ENCODE measurements around the gene C1orf116. TPM values are rescaled to one million over a fixed set of nuclear protein-coding genes. Genes with fewer than 3 reads are reported as not detected.
A peak's percentile ranks its signal among the peaks of the same experiment; 100 is the strongest.

C1orf116 gene
- total RNA-seq, 1 experiment from 2014 or later = 2.4 TPM

GRCh38 chr1:206982216-206982615 lies 50.3 kb downstream of the C1orf116 start:
- peak; percentile 71 for ATAC-seq
- no peaks in the 10 kb centered on the region for H3K9me3 Mint-ChIP-seq
- H3K4me1 Mint-ChIP-seq = peaks cover 39% of the 10 kb centered on the region
- H3K27me3 Mint-ChIP-seq (ENCODE audit: low read depth) = peaks cover 43% of the 10 kb centered on the region
- H3K27ac Mint-ChIP-seq = no peak overlapping the region
- ChIA-PET POLR2A (interaction anchor here (1.1 kb wide), 1 partner anchor 347 kb away, joined by 4 read pairs; the partner anchor contains the start of gene DYRK3), CTCF (interaction anchor here (0.6 to 5.5 kb wide), 51 partner anchors 8 to 517 kb away, joined by 3 to 87 read pairs (median 4); partner anchors contain the start of genes C1orf116, DYRK3, FCAMR and PIGR)
- TF ChIP-seq CREB1 (CRISPR knock-in tag; IDR thresholded peaks at IDR 0.05) = no peak
- TF ChIP-seq NR1H2 (CRISPR knock-in tag; IDR thresholded peaks at IDR 0.05) = no peak
- no peak for TF ChIP-seq JAZF1 (CRISPR knock-in tag; IDR thresholded peaks at IDR 0.05)
- TF ChIP-seq, protein P1, sequence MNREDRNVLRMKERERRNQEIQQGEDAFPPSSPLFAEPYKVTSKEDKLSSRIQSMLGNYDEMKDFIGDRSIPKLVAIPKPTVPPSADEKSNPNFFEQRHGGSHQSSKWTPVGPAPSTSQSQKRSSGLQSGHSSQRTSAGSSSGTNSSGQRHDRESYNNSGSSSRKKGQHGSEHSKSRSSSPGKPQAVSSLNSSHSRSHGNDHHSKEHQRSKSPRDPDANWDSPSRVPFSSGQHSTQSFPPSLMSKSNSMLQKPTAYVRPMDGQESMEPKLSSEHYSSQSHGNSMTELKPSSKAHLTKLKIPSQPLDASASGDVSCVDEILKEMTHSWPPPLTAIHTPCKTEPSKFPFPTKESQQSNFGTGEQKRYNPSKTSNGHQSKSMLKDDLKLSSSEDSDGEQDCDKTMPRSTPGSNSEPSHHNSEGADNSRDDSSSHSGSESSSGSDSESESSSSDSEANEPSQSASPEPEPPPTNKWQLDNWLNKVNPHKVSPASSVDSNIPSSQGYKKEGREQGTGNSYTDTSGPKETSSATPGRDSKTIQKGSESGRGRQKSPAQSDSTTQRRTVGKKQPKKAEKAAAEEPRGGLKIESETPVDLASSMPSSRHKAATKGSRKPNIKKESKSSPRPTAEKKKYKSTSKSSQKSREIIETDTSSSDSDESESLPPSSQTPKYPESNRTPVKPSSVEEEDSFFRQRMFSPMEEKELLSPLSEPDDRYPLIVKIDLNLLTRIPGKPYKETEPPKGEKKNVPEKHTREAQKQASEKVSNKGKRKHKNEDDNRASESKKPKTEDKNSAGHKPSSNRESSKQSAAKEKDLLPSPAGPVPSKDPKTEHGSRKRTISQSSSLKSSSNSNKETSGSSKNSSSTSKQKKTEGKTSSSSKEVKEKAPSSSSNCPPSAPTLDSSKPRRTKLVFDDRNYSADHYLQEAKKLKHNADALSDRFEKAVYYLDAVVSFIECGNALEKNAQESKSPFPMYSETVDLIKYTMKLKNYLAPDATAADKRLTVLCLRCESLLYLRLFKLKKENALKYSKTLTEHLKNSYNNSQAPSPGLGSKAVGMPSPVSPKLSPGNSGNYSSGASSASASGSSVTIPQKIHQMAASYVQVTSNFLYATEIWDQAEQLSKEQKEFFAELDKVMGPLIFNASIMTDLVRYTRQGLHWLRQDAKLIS (CRISPR knock-in tag; IDR thresholded peaks at IDR 0.05; ENCODE audit: borderline replicate concordance) = no peak
- no peak for TF ChIP-seq IRF2 (CRISPR knock-in tag; IDR thresholded peaks at IDR 0.05; ENCODE audit: borderline replicate concordance, low read depth)
- TF ChIP-seq TEAD1 (CRISPR knock-in tag; IDR thresholded peaks at IDR 0.05) = no peak
- TF ChIP-seq USF1 (CRISPR knock-in tag; IDR thresholded peaks at IDR 0.05) = no peak
- TF ChIP-seq, protein P2, sequence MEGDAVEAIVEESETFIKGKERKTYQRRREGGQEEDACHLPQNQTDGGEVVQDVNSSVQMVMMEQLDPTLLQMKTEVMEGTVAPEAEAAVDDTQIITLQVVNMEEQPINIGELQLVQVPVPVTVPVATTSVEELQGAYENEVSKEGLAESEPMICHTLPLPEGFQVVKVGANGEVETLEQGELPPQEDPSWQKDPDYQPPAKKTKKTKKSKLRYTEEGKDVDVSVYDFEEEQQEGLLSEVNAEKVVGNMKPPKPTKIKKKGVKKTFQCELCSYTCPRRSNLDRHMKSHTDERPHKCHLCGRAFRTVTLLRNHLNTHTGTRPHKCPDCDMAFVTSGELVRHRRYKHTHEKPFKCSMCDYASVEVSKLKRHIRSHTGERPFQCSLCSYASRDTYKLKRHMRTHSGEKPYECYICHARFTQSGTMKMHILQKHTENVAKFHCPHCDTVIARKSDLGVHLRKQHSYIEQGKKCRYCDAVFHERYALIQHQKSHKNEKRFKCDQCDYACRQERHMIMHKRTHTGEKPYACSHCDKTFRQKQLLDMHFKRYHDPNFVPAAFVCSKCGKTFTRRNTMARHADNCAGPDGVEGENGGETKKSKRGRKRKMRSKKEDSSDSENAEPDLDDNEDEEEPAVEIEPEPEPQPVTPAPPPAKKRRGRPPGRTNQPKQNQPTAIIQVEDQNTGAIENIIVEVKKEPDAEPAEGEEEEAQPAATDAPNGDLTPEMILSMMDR (IDR thresholded peaks at IDR 0.05) = peak; percentile 21; the same call in 1 of the 2 replicates
- H3K36me3 Mint-ChIP-seq = no peaks in the 10 kb centered on the region
- peak; percentile 59 for DNase-seq (ENCODE audit: low spot score)
- H3K4me3 Mint-ChIP-seq = no peak overlapping the region

GRCh38 chr1:206979379-206980043 lies 53.0 kb downstream of the C1orf116 start:
- peak; percentile 79 for ATAC-seq
- no peaks in the 10 kb centered on the region for H3K9me3 Mint-ChIP-seq

GRCh38 chr1:206978259-206978658 lies 54.3 kb downstream of the C1orf116 start:
- no peaks in the 10 kb centered on the region for H3K36me3 Mint-ChIP-seq
- no peak overlapping the region for H3K27ac Mint-ChIP-seq
- H3K4me3 Mint-ChIP-seq = no peak overlapping the region
- DNase-seq (ENCODE audit: low spot score) (no peak), ATAC-seq (no peak)
- POLR2A ChIA-PET = no interaction called here
- H3K27me3 Mint-ChIP-seq (ENCODE audit: low read depth) = peaks cover 8% of the 10 kb centered on the region
- no peaks in the 10 kb centered on the region for H3K9me3 Mint-ChIP-seq
- CTCF ChIA-PET = interaction anchor here (0.6 to 1.0 kb wide), 3 partner anchors 42 to 642 kb away, joined by 3 to 6 read pairs (median 4); no protein-coding TSS in a partner anchor
- peaks cover 17% of the 10 kb centered on the region for H3K4me1 Mint-ChIP-seq
- no peak for TF ChIP-seq ETV6 (CRISPR knock-in tag; IDR thresholded peaks at IDR 0.05)
- TF ChIP-seq TEAD4 (CRISPR knock-in tag; IDR thresholded peaks at IDR 0.05) = no peak
- no peak for TF ChIP-seq ZNF396 (CRISPR knock-in tag; IDR thresholded peaks at IDR 0.05; ENCODE audit: borderline replicate concordance)
- no peak for TF ChIP-seq SP1 (CRISPR knock-in tag; conservative IDR thresholded peaks at IDR 0.05)
- no peak for TF ChIP-seq CREM (CRISPR knock-in tag; IDR thresholded peaks at IDR 0.05)
- TF ChIP-seq MYBL2 (CRISPR knock-in tag; IDR thresholded peaks at IDR 0.05) = no peak
- TF ChIP-seq JUN (CRISPR knock-in tag; IDR thresholded peaks at IDR 0.05) = no peak
- TF ChIP-seq FOXP4 (CRISPR knock-in tag; IDR thresholded peaks at IDR 0.05) = no peak
- no peak for TF ChIP-seq ELF4 (CRISPR knock-in tag; IDR thresholded peaks at IDR 0.05; ENCODE audit: low read depth)
- TF ChIP-seq SOX15 (CRISPR knock-in tag; IDR thresholded peaks at IDR 0.05) = no peak

More at GRCh38 chr1:206979379-206980043, 53.0 kb downstream of the C1orf116 start:
- no peak for TF ChIP-seq ZNF671 (CRISPR knock-in tag; IDR thresholded peaks at IDR 0.05)
- TF ChIP-seq, protein P2 (IDR thresholded peaks at IDR 0.05) = peak; percentile 19; the same call in 1 of the 2 replicates
- Mint-ChIP-seq H3K4me3 (no peak overlapping the region), H3K27ac (no peak overlapping the region), H3K4me1 (peaks cover 21% of the 10 kb centered on the region), H3K27me3 (ENCODE audit: low read depth) (peaks cover 21% of the 10 kb centered on the region), H3K36me3 (no peaks in the 10 kb centered on the region)
- ChIA-PET POLR2A (interaction anchor here (1.2 kb wide), 1 partner anchor 53 kb away, joined by 3 read pairs; the partner anchor contains the start of gene C1orf116), CTCF (interaction anchor here (0.5 to 5.5 kb wide), 19 partner anchors 10 to 344 kb away, joined by 3 to 87 read pairs (median 4); partner anchors contain the start of genes C1orf116, DYRK3, FCAMR and PFKFB2)
- no peak for DNase-seq (ENCODE audit: low spot score)
